ENCODE data around the gene DMD. TPM values are rescaled to one million over a fixed set of nuclear protein-coding genes. Genes with fewer than 3 reads are reported as not detected.

DMD gene
- total and polyA plus RNA-seq, 2 of the 13 experiments (the other 11 are each of a cell fraction or from before 2014, with no cell fraction given) = 17.6 to 25.9 TPM

GRCh38 chrX:32281853-32282252, 929.5 kb downstream of the DMD start:
- DNase-seq (ENCODE audit: low spot score) (no peak), ATAC-seq (no peak), FAIRE-seq (no peak)
- Histone ChIP-seq H3K79me2 (ENCODE audit: insufficient read depth, low read length) (no peaks in the 10 kb centered on the region), H3K27me3 (ENCODE audit: control insufficient read depth in 1 of 2, insufficient read depth in 2 of 2, low read length in 2 of 2) (no peaks in the 10 kb centered on the region), H3K4me3 (replicated peaks in 1 of 3; ENCODE audit: insufficient read depth in 1 of 3, low read depth in 2 of 3, low read length in 3 of 3) (no peak overlapping the region), H2AFZ (ENCODE audit: low read length) (no peak overlapping the region), H3K4me2 (ENCODE audit: low read depth, low read length) (no peak overlapping the region), H3K9ac (ENCODE audit: insufficient read depth, low read depth, low read length) (no peak overlapping the region), H3K4me1 (ENCODE audit: insufficient read depth, low read length) (no peaks in the 10 kb centered on the region), H3K9me3 (ENCODE audit: low read length) (no peaks in the 10 kb centered on the region), H4K20me1 (ENCODE audit: insufficient read depth, low read length) (no peaks in the 10 kb centered on the region), H3K27ac (ENCODE audit: extremely low read length, insufficient read depth, low read length) (no peak overlapping the region), H3K36me3 (replicated peaks in 1 of 2; ENCODE audit: control insufficient read depth in 1 of 2, insufficient read depth in 2 of 2, low read length in 2 of 2) (no peaks in the 10 kb centered on the region)
- BruUV-seq (replicated peaks) = no TSS peak
- in situ Hi-C loops (cut with HindIII; ENCODE audit: extremely low pct_ligation_motif_present, low pct_unique_long_range_greater_than_20kb) (no loop called here), intact Hi-C loops (cut with micrococcal nuclease; ENCODE audit: unreplicated experiment) (no loop called here)
- ChIA-PET CTCF (ENCODE audit: low intra/inter-chr PET ratio, low total read pairs) (no interaction called here), POLR2A (no interaction called here)
- no peak for TF ChIP-seq PRMT3 (CRISPR knock-in tag; IDR thresholded peaks at IDR 0.05; ENCODE audit: borderline replicate concordance, low read depth)
- no peak for TF ChIP-seq CENPX (CRISPR knock-in tag; IDR thresholded peaks at IDR 0.05)
- no peak for TF ChIP-seq SRSF9 (IDR thresholded peaks at IDR 0.05; ENCODE audit: borderline replicate concordance, insufficient read depth, low read depth, low read length, poor library complexity, severe bottlenecking)
- 0% methylated on average over 1 of the region's 1 CpG for WGBS (ENCODE audit: low lambda C conversion rate)

GRCh38 chrX:32280921-32281320, 930.4 kb downstream of the DMD start:
- no peak overlapping the region for H3K4me3 ChIP-seq (replicated peaks in 1 of 3; ENCODE audit: insufficient read depth in 1 of 3, low read depth in 2 of 3, low read length in 3 of 3)
- H2AFZ ChIP-seq (ENCODE audit: low read length) = no peak overlapping the region
- no peaks in the 10 kb centered on the region for H3K27me3 ChIP-seq (ENCODE audit: control insufficient read depth in 1 of 2, insufficient read depth in 2 of 2, low read length in 2 of 2)
- in situ Hi-C loops (cut with HindIII; ENCODE audit: extremely low pct_ligation_motif_present, low pct_unique_long_range_greater_than_20kb) (no loop called here), intact Hi-C loops (cut with micrococcal nuclease; ENCODE audit: unreplicated experiment) (no loop called here)
- no peak overlapping the region for H3K4me2 ChIP-seq (ENCODE audit: low read depth, low read length)
- H3K4me1 ChIP-seq (ENCODE audit: insufficient read depth, low read length) = no peaks in the 10 kb centered on the region
- no peak overlapping the region for H3K9ac ChIP-seq (ENCODE audit: insufficient read depth, low read depth, low read length)
- FAIRE-seq (no peak), ATAC-seq (no peak), DNase-seq (ENCODE audit: low spot score) (no peak)
- ChIA-PET CTCF (ENCODE audit: low intra/inter-chr PET ratio, low total read pairs) (no interaction called here), POLR2A (no interaction called here)
- H3K79me2 ChIP-seq (ENCODE audit: insufficient read depth, low read length) = no peaks in the 10 kb centered on the region
- H3K9me3 ChIP-seq (ENCODE audit: low read length) = no peaks in the 10 kb centered on the region
- no peaks in the 10 kb centered on the region for H4K20me1 ChIP-seq (ENCODE audit: insufficient read depth, low read length)
- no peaks in the 10 kb centered on the region for H3K36me3 ChIP-seq (replicated peaks in 1 of 2; ENCODE audit: control insufficient read depth in 1 of 2, insufficient read depth in 2 of 2, low read length in 2 of 2)
- no TSS peak for BruUV-seq (replicated peaks)
- WGBS (ENCODE audit: low lambda C conversion rate) = 2% methylated on average over 3 of the region's 3 CpGs
- no peak overlapping the region for H3K27ac ChIP-seq (ENCODE audit: extremely low read length, insufficient read depth, low read length)
- TF ChIP-seq SNAPC2 (CRISPR knock-in tag; IDR thresholded peaks at IDR 0.05) = no peak
- TF ChIP-seq PREB (CRISPR knock-in tag; IDR thresholded peaks at IDR 0.05) = no peak
- no peak for TF ChIP-seq ZXDC (CRISPR knock-in tag; IDR thresholded peaks at IDR 0.05)
- TF ChIP-seq FIP1L1 (IDR thresholded peaks at IDR 0.05; ENCODE audit: borderline replicate concordance, insufficient read depth, low read depth, low read length) = no peak
- TF ChIP-seq ISX (CRISPR knock-in tag; conservative IDR thresholded peaks at IDR 0.05) = no peak
- TF ChIP-seq ZFP36 (IDR thresholded peaks at IDR 0.05; ENCODE audit: borderline replicate concordance, low read depth, low read length, partially characterized antibody) = no peak
- TF ChIP-seq RBM39 (IDR thresholded peaks at IDR 0.05; ENCODE audit: low read depth, low read length, poor library complexity, severe bottlenecking) = no peak
- TF ChIP-seq ZNF800 (CRISPR knock-in tag; IDR thresholded peaks at IDR 0.05) = no peak
- no peak for TF ChIP-seq ZNF234 (CRISPR knock-in tag; conservative IDR thresholded peaks at IDR 0.05)
- no peak for TF ChIP-seq AKAP8 (CRISPR knock-in tag; IDR thresholded peaks at IDR 0.05)

Data from HepG2 (cell line).